Endothelial cell of umbilical vein (primary cell): ENCODE data around the gene MACF1. TPM values are rescaled to one million over a fixed set of nuclear protein-coding genes. Genes with fewer than 3 reads are reported as not detected.

Experiments used
- BruUV-seq: library from RNA; stranded (reverse); fragments of 400-500 nt; replicated peaks from 2 replicates; lab custom pipeline; 2021; lab: Mats Ljungman, UMichigan
- CTCF ChIA-PET: fragments of 300-600, 350-600 bp; sonication (Branson Sonifier 250); formaldehyde crosslinking; loops from one replicate; lab custom pipeline; 2021; ENCODE audit warnings: antibody characterized with exemption, inconsistent platforms; lab: Charles Lee
- POLR2A ChIA-PET: fragments of 300-600, 350-600 bp; sonication (Branson Sonifier 250); formaldehyde crosslinking; loops from one replicate; lab custom pipeline; 2021; ENCODE audit warnings: antibody characterized with exemption, inconsistent platforms; lab: Charles Lee
- DNase-seq: peaks from one replicate; pipeline ENCODE4 v3.0.0-alpha.2; 2011; ENCODE audit warnings: low read depth, low spot score
- FAIRE-seq: peaks from 2 replicates; lab custom pipeline; 2011; peaks lifted over from hg19 to GRCh38; lab: Jason Lieb, UNC
- H2AFZ ChIP-seq: 2 replicates; pipeline ENCODE4 v1.6.0; 2012; ENCODE audit warnings: low read depth, low read length, control low read depth, inconsistent platforms
- H3K27ac ChIP-seq: 2 replicates; pipeline ENCODE4 v1.5.1; 2011; ENCODE audit warnings: low read depth, mild to moderate bottlenecking, control low read depth, low read length, moderate library complexity; ENCODE audit not compliant: insufficient read depth
- H3K27me3 ChIP-seq, 2 experiments: 2 replicates each; pipeline versions ENCODE4 v1.6.0 to v1.6.1; 2011; ENCODE audit warnings: low read length in 2 of 2, mixed read lengths in 1 of 2; ENCODE audit not compliant: control insufficient read depth in 2 of 2, insufficient read depth in 2 of 2
- H3K36me3 ChIP-seq, 2 experiments: 2 replicates in 1 of 2; 3 replicates in 1 of 2; pipeline ENCODE4 v1.5.1; 2011; ENCODE audit warnings: low read length in 2 of 2, mild to moderate bottlenecking in 1 of 2, moderate library complexity in 1 of 2; ENCODE audit not compliant: control insufficient read depth in 2 of 2, insufficient read depth in 2 of 2; ENCODE audit errors: extremely low read depth in 1 of 2
- H3K4me1 ChIP-seq: 3 replicates; pipeline ENCODE4 v1.5.1; 2011; ENCODE audit warnings: mild to moderate bottlenecking, low read length; ENCODE audit not compliant: control insufficient read depth, insufficient read depth; ENCODE audit errors: extremely low read depth
- H3K4me2 ChIP-seq: 2 replicates; pipeline ENCODE4 v1.6.1; 2011; ENCODE audit warnings: low read length, control low read depth, mixed read lengths; ENCODE audit not compliant: insufficient read depth
- H3K4me3 ChIP-seq, 3 experiments: fragments of 200-600 bp in 1 of 3; sonication (generic), shearing (Covaris generic) in 1 of 3; replicated peaks in 1 of 3; 2 replicates each; pipeline ENCODE4 v1.5.1; 2011 to 2016; ENCODE audit warnings: control low read depth in 3 of 3, low read length in 3 of 3, mild to moderate bottlenecking in 2 of 3, inconsistent platforms in 1 of 3, low read depth in 1 of 3, moderate library complexity in 1 of 3; ENCODE audit not compliant: insufficient read depth in 1 of 3
- H3K79me2 ChIP-seq: 2 replicates; pipeline ENCODE4 v1.6.0; 2012; ENCODE audit warnings: low read length, inconsistent platforms; ENCODE audit not compliant: control insufficient read depth, insufficient read depth
- H3K9ac ChIP-seq: replicated peaks from 2 replicates; pipeline ENCODE3; 2011; ENCODE audit warnings: low read length, control low read depth; ENCODE audit not compliant: insufficient read depth; ENCODE audit errors: extremely low read depth
- H3K9me1 ChIP-seq: replicated peaks from 3 replicates; pipeline ENCODE4 v1.6.0; 2011; ENCODE audit warnings: mild to moderate bottlenecking, low read length; ENCODE audit not compliant: control insufficient read depth, insufficient read depth; ENCODE audit errors: extremely low read depth
- H3K9me3 ChIP-seq: replicated peaks from 2 replicates; pipeline ENCODE4 v1.5.1; 2012; ENCODE audit warnings: low read length, inconsistent platforms; ENCODE audit not compliant: control insufficient read depth, insufficient read depth
- H4K20me1 ChIP-seq: replicated peaks from 2 replicates; pipeline ENCODE3; 2011; ENCODE audit warnings: mild to moderate bottlenecking, low read length; ENCODE audit not compliant: control insufficient read depth, insufficient read depth; ENCODE audit errors: extremely low read depth
- CTCF ChIP-seq, 2 donors: IDR thresholded peaks; 1 replicate in 1 of 2; 2 replicates in 1 of 2; pipeline ENCODE4 v1.5.1; 2011; ENCODE audit warnings: low read length in 2 of 2, mild to moderate bottlenecking in 2 of 2, moderate library complexity in 2 of 2, control low read depth in 1 of 2, inconsistent platforms in 1 of 2, low read depth in 1 of 2; ENCODE audit not compliant: insufficient read depth in 1 of 2; ENCODE audit errors: extremely low read depth in 1 of 2
- EZH2 ChIP-seq: IDR thresholded peaks from 2 replicates; pipeline ENCODE4 v1.6.1; 2012; ENCODE audit warnings: borderline replicate concordance, low read depth, mild to moderate bottlenecking, moderate library complexity, low read length, inconsistent platforms; ENCODE audit not compliant: severe bottlenecking
- FOS ChIP-seq: IDR thresholded peaks from 2 replicates; pipeline ENCODE4 v1.6.1; 2011; ENCODE audit warnings: mild to moderate bottlenecking, low read length, moderate library complexity, borderline replicate concordance; ENCODE audit not compliant: insufficient read depth
- GATA2 ChIP-seq: IDR thresholded peaks from 2 replicates; pipeline ENCODE4 v1.7.0; 2011; ENCODE audit warnings: low read depth, mild to moderate bottlenecking, moderate library complexity, mixed read lengths, low read length; ENCODE audit not compliant: insufficient read length, insufficient read depth
- JUN ChIP-seq: IDR thresholded peaks from 2 replicates; pipeline ENCODE4 v1.6.1; 2011; ENCODE audit warnings: borderline replicate concordance, low read depth; ENCODE audit not compliant: insufficient read length, insufficient read depth
- MAX ChIP-seq: IDR thresholded peaks from 2 replicates; pipeline ENCODE4 v1.6.1; 2011; ENCODE audit not compliant: insufficient read depth, insufficient read length
- MYC ChIP-seq: IDR thresholded peaks from one replicate; pipeline ENCODE4 v1.6.1; 2011; ENCODE audit warnings: mild to moderate bottlenecking, low read depth, low read length
- POLR2A ChIP-seq: IDR thresholded peaks from 2 replicates; pipeline ENCODE4 v1.6.1; 2012; ENCODE audit warnings: low read depth, mild to moderate bottlenecking, control low read depth, low read length
- POLR2AphosphoS5 ChIP-seq: IDR thresholded peaks from 2 replicates; pipeline ENCODE4 v1.6.1; 2012; ENCODE audit warnings: low read depth, mild to moderate bottlenecking, control low read depth, low read length, moderate library complexity; ENCODE audit not compliant: insufficient read depth
- dilution Hi-C: fragments of 300-500 bp; cut with MboI; formaldehyde crosslinking; loops from one replicate; pipeline ENCODE4 v1.15.0; 2019; ENCODE audit warnings: low sequenced_read_pairs; ENCODE audit not compliant: extremely low pct_ligation_motif_present
- intact Hi-C: fragments of 100-400 bp; cut with micrococcal nuclease; formaldehyde crosslinking; loops from one replicate; pipeline ENCODE4 v1.10.0; 2022
- polyA plus RNA-seq, 4 experiments: library from polyadenylated mRNA; depleted of rRNA in 3 of 4; stranded (reverse) in 3 of 4; unstranded in 1 of 4; fragments of >200 nt; gene quantifications; 2 replicates each; pipeline versions ENCODE4 v1.2.1 to v1.2.3, GENCODE V29; 2011 to 2012; ENCODE audit warnings: missing spikeins in 1 of 4
- total RNA-seq: library from RNA; stranded (reverse); gene quantifications from 2 replicates; pipeline ENCODE4 v1.2.3, GENCODE V29; 2021

The MACF1 gene
- total and polyA plus RNA-seq, 2 donors (not counting 3 experiments of a cell fraction or from before 2014, with no cell fraction given) = 122 to 587 TPM

GRCh38 chr1:39483276-39483675 is 278.8 kb downstream of the MACF1 start:
- ChIA-PET POLR2A (no interaction called here), CTCF (interaction anchor here (0.9 to 1.3 kb wide), 2 partner anchors 56 to 237 kb away, joined by 3 to 4 read pairs; no protein-coding TSS in a partner anchor)
- no peak overlapping the region for H3K4me2 ChIP-seq
- BruUV-seq = no TSS peak
- no peaks in the 10 kb centered on the region for H3K79me2 ChIP-seq
- no peak overlapping the region for H3K9ac ChIP-seq
- no peak for FAIRE-seq
- no peaks in the 10 kb centered on the region for H3K4me1 ChIP-seq
- peaks cover 28 to 40% of the 10 kb centered on the region in 2 experiments for H3K36me3 ChIP-seq
- H3K27me3 ChIP-seq = no peaks in the 10 kb centered on the region
- H3K9me3 ChIP-seq = no peaks in the 10 kb centered on the region
- TF ChIP-seq POLR2A (no peak), CTCF (IDR thresholded peaks at IDR 0.05; ENCODE audit: extremely low read depth in 1 of 2, insufficient read depth in 1 of 2, low read depth in 1 of 2, low read length in 2 of 2) (no peak), FOS (no peak), JUN (no peak), GATA2 (no peak), EZH2 (no peak), MYC (no peak), POLR2AphosphoS5 (no peak), MAX (no peak)
- H3K4me3 ChIP-seq = no peak overlapping the region
- no peak overlapping the region for H2AFZ ChIP-seq
- dilution Hi-C loops (no loop called here), intact Hi-C loops (no loop called here)
- H3K9me1 ChIP-seq = no peaks in the 10 kb centered on the region
- DNase-seq = no peak
- no peak overlapping the region for H3K27ac ChIP-seq
- no peaks in the 10 kb centered on the region for H4K20me1 ChIP-seq
